KOPT-K1 (cell line): ENCODE data around the gene PYHIN1.
"Not testable (repeated sequence)": the region's sequence is repeated elsewhere in the genome, so short reads cannot be mapped to it uniquely, and the experiment has no call there.

Experiments used
- H3K27ac ChIP-seq: fragments of 200-600 bp; sonication (generic); 2 replicates; pipeline ENCODE4 v1.5.1; 2016; ENCODE audit warnings: antibody characterized with exemption, mild to moderate bottlenecking, low read depth, low read length; ENCODE audit not compliant: poor library complexity, severe bottlenecking
- H3K36me3 ChIP-seq: fragments of 200-600 bp; sonication (generic); 2 replicates; pipeline ENCODE4 v1.5.1; 2017; ENCODE audit warnings: antibody characterized with exemption, mild to moderate bottlenecking, low read length, moderate library complexity; ENCODE audit not compliant: insufficient read depth
- H3K9me3 ChIP-seq: fragments of 200-600 bp; sonication (generic); 2 replicates; pipeline ENCODE4 v1.5.1; 2017; ENCODE audit warnings: antibody characterized with exemption, low read length, mild to moderate bottlenecking; ENCODE audit not compliant: insufficient read depth, poor library complexity, severe bottlenecking

PYHIN1 gene

DNA sequence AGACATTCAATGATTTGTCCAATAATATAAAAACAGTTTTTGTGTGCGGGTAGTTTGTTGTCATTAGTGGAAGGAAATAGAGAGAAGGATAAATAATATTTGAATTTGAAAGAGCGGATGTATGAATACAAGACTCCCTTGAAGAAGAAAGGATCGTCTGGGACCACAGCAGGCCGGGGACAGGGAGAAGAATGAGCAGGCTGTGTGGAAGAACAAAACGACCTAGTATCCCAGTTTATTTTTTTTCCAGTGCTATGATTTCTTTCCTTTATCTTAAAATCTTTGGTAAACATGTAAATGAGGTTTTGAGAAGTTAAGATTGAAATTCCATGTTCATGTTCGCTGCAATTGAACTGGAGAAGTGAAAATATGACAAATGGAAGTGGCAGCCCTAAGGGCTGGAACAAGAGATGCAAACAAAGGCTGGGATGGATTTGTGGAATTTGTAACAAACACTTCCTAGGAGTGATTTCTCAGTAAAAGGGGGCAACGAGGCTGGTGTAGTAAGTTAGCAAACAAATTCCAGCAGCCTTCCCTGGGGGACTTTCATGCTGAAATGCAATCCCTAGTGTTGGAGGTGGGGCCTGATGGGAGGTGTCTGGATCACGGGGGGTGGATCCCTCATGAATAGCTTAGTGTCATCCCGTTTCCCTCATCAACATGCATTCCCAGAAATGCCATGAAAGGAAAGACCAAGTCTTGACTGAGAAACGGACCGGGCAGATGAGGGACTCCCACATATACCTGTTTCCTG is 68.1 kb downstream of the PYHIN1 start:
- Histone ChIP-seq H3K9me3 (peaks cover 6% of the 10 kb centered on the region), H3K36me3 (no peaks in the 10 kb centered on the region), H3K27ac (no peak overlapping the region)

DNA sequence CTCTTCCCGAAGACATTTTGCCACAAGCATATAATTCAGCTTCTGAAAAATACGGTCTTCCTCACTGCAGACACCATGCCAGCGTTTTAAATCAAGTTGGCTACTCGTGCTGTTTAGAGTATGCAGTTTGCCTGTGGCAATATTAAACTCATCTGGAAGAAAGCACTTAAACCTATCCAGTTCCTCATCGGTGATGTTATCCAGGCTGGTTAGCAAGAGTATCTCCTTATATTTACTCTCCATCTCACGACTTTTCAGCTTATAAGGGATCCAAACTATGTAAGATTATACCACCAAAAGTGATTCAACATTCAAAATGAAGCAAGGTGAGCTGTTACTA is 68.7 kb downstream of the PYHIN1 start:
- no peak overlapping the region for H3K27ac ChIP-seq
- peaks cover 2% of the 10 kb centered on the region for H3K9me3 ChIP-seq
- H3K36me3 ChIP-seq, result no peaks in the 10 kb centered on the region

DNA sequence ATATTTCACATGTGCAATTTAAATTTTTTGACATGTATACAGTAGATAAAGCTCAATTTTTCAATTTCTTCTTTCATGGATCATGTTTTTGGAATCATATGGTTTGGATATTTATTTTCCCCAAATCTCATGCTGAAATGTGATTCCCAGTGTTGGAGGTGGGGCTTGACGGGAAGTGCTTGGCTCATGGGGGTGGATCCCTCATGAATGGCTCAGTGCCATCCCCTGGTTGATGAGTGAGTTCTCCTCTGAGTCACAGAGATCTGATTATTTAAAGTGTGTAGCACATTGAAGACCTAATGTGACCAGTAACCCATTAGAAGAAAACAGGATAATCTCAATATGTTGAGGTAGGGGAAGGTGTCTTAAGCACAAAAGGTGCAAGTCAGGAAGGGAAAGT is 69.3 kb downstream of the PYHIN1 start:
- Histone ChIP-seq H3K9me3 (no peaks in the 10 kb centered on the region), H3K27ac (no peak overlapping the region), H3K36me3 (no peaks in the 10 kb centered on the region)

DNA sequence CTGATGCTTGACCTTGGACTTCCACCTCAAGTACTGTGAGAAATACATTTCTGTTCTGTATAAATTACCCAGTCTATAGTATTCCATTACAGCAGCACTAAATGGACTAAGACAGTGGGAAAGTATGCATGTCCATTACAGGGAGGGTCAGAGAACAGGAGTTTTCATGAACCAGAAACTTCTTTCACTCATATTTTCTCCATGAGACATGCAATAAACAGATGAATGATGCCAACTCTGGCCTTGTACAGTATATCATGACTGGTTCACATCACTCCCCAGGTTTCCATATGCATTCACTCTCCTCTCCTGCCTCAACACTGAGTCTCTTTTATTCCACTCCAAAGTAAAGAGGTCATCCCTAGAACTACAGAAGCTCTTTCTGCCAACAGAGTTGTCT is 73.8 kb downstream of the PYHIN1 start:
- Histone ChIP-seq H3K36me3 (no peaks in the 10 kb centered on the region), H3K9me3 (no peaks in the 10 kb centered on the region), H3K27ac (no peak overlapping the region)

DNA sequence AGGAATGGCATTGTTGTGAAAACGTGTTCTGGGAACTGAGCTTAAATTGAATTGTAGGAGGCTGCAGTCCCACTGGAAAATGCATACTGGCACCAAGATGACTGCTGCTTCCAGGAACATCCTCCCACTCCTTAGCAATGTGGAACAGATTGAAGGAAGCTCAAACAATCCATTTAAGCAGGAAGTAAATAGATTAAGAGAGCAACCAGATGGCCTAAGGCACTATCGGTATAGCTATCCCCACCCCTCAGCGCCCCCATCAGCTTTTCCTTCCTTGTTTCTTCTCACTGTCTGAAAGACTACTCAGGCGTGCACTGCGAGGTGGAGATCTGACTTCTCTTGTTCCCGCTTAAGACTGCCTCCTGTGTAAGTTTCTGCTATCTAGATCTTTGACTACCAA is 74.3 kb downstream of the PYHIN1 start:
- no peaks in the 10 kb centered on the region for H3K9me3 ChIP-seq
- H3K36me3 ChIP-seq, result no peaks in the 10 kb centered on the region
- H3K27ac ChIP-seq, result no peak overlapping the region

DNA sequence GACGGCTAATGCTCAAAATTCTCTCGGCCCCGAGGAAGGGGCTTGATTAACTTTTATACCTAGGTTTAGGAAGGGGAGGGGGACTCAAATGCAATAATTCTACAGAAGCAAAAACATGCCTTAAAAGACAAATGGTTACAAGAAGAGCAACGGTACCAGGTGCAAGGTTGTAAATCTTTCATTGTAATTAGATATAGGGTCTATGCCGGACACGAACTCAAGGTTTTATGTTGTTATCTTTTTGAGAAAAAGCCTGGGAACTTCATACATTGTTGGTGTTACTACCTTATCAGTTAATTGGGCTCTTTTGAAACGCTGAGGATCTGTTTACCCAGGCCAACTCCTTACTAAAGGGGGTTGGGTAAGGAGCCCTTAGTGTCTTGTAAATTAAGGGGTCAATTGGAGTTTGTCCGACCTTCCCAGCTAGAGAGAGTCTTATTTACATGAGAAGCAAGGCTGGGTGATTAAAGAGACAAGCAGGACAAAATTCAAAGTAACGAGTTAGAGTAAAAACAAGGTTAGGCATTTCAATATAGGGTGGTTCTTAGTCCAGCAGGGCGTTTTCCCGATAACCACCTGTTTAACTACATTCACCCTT is 75.0 kb downstream of the PYHIN1 start:
- not testable (repeated sequence) for H3K36me3 ChIP-seq, H3K9me3 ChIP-seq, H3K27ac ChIP-seq

DNA sequence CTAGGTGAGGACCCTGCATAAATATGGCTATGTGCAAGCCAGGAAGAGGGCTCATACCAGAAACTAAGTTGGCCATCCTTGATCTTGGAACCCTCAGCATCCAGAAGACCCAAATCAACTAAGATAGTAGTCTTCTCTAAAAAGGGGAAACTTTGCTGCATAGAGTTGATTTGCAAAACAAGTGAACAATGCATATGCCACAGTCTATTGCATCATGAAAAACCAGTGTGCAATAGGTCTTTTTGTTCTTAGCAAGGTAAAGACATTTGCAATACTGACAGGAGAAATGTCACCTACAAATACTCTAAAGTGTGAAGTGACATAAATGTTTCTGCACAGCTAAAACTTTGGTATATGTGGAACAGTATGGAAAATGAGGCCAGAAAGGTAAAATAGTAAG is 76.4 kb downstream of the PYHIN1 start:
- no peaks in the 10 kb centered on the region for H3K36me3 ChIP-seq
- no peaks in the 10 kb centered on the region for H3K9me3 ChIP-seq
- H3K27ac ChIP-seq, result peak overlapping the region; percentile 97

DNA sequence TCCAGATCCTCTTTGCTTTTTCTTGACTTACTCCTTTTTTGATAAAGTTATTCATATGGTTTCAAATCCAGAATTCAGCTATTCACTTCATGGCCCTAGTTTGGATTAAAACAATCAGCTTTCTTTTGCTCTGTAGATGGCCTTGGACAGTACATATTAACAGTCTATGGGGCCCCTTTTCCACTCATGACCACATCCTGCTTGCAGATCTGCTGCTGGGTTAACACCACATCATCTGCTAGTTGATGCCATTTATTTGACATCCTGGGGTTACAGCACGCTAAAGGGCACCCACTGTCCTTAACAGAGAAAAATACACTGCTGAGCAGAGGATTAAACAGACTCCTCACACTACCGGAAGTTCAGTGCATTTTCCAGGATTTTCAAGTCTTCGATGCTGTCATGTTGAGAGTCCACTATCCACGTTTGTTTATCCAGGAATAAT is 77.4 kb downstream of the PYHIN1 start:
- Histone ChIP-seq H3K27ac (peak overlapping the region; percentile 97), H3K9me3 (no peaks in the 10 kb centered on the region), H3K36me3 (peaks cover 5% of the 10 kb centered on the region; the same call in 1 of the 2 replicates)

DNA sequence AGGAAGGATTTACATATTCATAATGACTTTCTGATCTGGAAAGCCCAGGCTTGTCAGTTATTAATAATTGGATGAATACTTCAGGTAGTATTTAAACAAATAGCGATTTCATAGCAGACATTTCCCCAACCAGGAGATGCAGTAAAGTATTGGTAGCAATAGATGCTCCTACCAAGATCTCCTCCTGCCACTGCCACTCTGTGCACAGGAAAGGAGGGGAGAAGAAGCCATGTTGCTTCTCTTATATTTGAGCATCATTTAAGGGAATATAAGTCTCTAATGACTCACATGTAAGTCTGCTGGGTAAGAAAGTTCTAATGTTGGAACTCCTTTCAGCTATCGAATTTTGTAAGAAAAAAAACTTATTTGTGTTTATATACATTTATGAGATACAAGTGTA is 77.9 kb downstream of the PYHIN1 start:
- H3K9me3 ChIP-seq, result no peaks in the 10 kb centered on the region
- peak overlapping the region; percentile 97 for H3K27ac ChIP-seq

DNA sequence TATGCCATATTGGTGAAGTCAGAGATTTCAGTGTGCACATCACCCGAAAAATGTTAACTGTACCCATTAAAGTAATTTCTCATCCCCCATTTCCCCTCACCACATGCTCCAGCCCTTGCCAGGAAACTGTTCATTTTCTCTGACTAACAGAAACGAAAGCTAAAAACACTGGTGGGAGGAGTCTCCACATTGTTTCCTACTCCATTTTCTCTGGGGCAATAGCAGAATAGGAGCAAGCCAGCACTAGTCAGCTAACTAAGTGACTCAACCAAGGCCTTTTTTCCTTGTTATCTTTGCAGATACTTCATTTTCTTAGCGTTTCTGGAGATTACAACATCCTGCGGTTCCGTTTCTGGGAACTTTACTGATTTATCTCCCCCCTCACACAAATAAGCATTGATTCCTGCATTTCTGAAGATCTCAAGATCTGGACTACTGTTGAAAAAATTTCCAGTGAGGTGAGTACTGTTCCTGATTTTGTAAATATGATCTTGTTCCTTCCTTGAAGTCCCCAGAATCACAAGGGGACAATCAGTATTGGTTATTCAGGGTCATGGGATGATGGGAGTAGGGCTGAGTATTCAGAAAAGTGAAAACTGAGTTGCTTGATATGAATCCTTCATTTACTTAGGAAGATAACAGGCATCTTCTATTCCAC is 78.5 kb downstream of the PYHIN1 start, which contains the start of gene IFI16:
Gene IFI16 (plus strand): TSS at position 204 of the 658 bp plus-strand sequence. CDS start 4,774 bp downstream, outside the sequence.
- peaks cover 15% of the 10 kb centered on the region for H3K36me3 ChIP-seq
- peak within 1 kb of the TSS; percentile 97 for H3K27ac ChIP-seq
- H3K9me3 ChIP-seq, result no peaks in the 10 kb centered on the region

More for the DNA sequence above, 77.9 kb downstream of the PYHIN1 start:
- H3K36me3 ChIP-seq, result peaks cover 10% of the 10 kb centered on the region

DNA sequence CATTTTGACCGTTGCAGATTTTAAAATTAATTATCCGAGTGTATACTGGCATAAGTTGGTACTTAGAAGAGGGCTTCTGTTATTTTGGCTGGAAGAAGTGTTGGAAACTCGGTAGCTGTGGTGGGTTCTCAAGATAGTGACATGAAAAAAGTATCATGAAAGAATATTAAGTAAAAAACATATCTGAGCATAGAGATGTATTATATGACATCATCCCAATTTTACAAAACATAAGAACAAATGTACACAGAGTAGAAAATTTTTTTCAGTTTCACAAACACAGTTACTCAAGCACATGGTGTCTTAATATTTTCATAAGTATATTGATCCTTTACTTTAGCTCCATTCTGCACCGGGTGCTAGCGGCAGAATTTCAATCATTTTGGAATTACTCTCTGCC is 79.0 kb downstream of the PYHIN1 start:
- Histone ChIP-seq H3K9me3 (no peaks in the 10 kb centered on the region), H3K27ac (peak overlapping the region; percentile 97), H3K36me3 (peaks cover 19% of the 10 kb centered on the region)

DNA sequence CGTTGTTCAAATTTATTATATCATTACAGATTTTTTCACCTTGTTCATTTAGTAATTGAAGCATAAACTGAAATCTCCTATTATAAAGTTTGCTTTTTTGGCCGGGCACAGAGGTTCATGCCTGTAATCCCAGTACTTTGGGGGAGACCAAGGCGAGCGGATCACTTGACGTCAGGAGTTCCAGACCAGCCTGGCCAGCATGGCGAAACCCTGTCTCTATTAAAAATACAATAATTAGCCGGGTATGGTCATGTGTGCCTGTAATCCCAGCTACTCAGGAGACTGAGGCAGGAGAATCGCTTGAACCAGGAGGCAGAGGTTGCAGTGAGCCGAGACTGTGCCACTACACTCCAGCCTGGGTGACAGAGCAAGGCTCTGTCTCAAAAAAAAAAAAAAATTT is 79.6 kb downstream of the PYHIN1 start:
- H3K27ac ChIP-seq, result peak overlapping the region; percentile 97
- peaks cover 25% of the 10 kb centered on the region for H3K36me3 ChIP-seq
- not testable (repeated sequence) for H3K9me3 ChIP-seq

DNA sequence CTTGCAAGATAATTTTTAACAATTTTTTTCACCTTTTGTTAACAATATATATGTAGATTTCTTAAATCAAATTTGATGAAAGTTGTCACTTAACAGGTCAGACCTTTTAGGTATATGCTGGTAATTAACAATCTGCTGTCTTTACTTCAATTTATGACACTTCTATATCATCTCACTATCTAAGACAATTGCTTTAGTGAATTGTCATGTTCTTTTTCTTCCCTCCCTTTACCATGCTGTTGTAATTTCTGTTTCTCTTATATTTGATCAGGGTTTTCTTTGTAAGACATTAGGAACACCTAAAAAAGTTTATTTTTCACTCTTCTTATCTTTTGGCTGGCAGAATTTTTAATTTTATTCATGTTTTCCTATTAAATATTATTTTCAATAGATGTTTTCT is 80.4 kb downstream of the PYHIN1 start:
- H3K27ac ChIP-seq, result peak overlapping the region; percentile 97
- H3K36me3 ChIP-seq, result peaks cover 33% of the 10 kb centered on the region
- H3K9me3 ChIP-seq, result no peaks in the 10 kb centered on the region

DNA sequence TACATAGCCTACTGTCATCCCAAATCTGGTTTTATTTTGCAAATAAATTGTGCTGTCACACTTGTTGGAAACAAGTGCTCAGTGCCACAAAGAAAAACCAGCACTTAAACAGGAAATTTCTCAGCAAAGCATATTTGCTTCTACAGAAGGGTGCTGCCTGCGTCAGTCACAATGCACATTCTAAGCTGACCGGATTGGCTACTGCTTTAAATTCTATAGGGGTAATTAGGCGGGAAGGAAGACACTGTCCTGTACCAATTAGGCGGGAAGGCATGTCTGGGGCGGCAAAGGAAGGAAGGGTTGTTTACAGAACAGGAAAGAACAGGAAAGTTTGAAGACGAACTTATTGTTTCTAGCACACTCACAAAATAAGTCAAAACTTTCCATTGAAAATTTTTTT is 81.1 kb downstream of the PYHIN1 start:
- Histone ChIP-seq H3K27ac (peak overlapping the region; percentile 97), H3K9me3 (no peaks in the 10 kb centered on the region), H3K36me3 (peaks cover 40% of the 10 kb centered on the region)

DNA sequence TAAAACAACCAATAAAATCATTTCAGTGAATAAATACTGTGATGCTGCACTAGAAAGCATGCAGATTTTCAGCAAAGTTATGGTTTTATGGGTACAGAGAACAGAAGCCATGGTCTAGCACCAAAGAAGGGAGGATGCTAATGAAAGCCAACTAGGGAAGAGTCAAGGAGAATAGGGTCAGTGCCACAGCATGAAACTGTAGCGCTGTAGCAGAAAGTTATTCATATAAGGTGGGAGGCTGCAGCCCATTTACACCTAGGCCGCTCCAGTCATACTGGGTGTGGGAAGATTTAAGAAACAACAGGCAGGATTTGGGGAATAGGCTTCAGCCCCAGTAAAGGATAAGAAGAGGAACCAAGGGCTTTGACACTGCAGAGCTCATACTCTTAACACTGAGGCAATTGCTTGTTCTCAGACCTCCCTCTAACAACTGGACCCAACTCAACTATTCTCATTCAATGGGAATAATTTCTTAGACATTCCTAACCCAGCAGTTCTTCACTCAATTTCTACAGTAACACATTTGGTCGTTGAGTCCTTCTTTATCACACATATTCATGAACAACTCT is 82.7 kb downstream of the PYHIN1 start:
- no peaks in the 10 kb centered on the region for H3K9me3 ChIP-seq
- H3K27ac ChIP-seq, result peak overlapping the region; percentile 97
- peaks cover 55% of the 10 kb centered on the region for H3K36me3 ChIP-seq
